Esophagus squamous epithelium (tissue), 5 donors: Measurements from ENCODE around the gene FLT1. TPM values are rescaled to one million over a fixed set of nuclear protein-coding genes. Genes with fewer than 3 reads are reported as not detected.

ENCODE experiments used
- DNase-seq: peaks from one replicate; lab custom pipeline; 2025; lab: John Stamatoyannopoulos, UW
- H3K27ac ChIP-seq, 4 donors: fragments of 200-600 bp; sonication (generic); one replicate each; pipeline ENCODE4 v1.5.1; 2016 to 2019; ENCODE audit warnings: mild to moderate bottlenecking in 1 of 4
- H3K27me3 ChIP-seq, 4 donors: fragments of 200-600 bp; sonication (generic); 1 replicate in 3 of 4; 2 replicates in 1 of 4; pipeline versions ENCODE4 v1.5.1 to v1.6.0; 2017 to 2021; ENCODE audit warnings: antibody characterized with exemption in 1 of 4
- H3K36me3 ChIP-seq, 3 donors: fragments of 200-600 bp; sonication (generic); one replicate each; pipeline ENCODE4 v1.5.1; 2016 to 2019
- H3K4me1 ChIP-seq, 3 donors: fragments of 200-600 bp; sonication (generic); one replicate each; pipeline ENCODE4 v1.5.1; 2017 to 2019
- H3K4me3 ChIP-seq, 4 donors: fragments of 200-600 bp; sonication (generic); 1 replicate in 3 of 4; 2 replicates in 1 of 4; pipeline ENCODE4 v1.5.1; 2016 to 2019; ENCODE audit warnings: mild to moderate bottlenecking in 2 of 4, moderate library complexity in 1 of 4
- H3K9me3 ChIP-seq, 3 donors: fragments of 200-600 bp; sonication (generic); one replicate each; pipeline ENCODE4 v1.5.1; 2016 to 2019
- POLR2A ChIP-seq, 4 donors: fragments of 450-650 bp; IDR thresholded peaks; one replicate each; pipeline ENCODE4 v1.6.1; 2017; ENCODE audit warnings: antibody characterized with exemption in 4 of 4, mild to moderate bottlenecking in 4 of 4, moderate library complexity in 3 of 4
- WGBS, 2 donors: methylation state at CpG; one replicate each; pipeline ENCODE4 v1.1.5; 2018; 5-methylcytosine and 5-hydroxymethylcytosine counted together
- intact Hi-C: fragments of 100-400 bp; cut with DNase I; formaldehyde crosslinking; loops from one replicate; pipeline ENCODE4 v1.15.0; 2022
- total RNA-seq, 4 donors: library from RNA; depleted of rRNA; stranded (reverse); fragments of >200 nt; gene quantifications; one replicate each; pipeline ENCODE4 v1.1.0, GENCODE V29; 2016
- TF ChIP-seq, protein P1 (sequence below), 6 experiments: fragments of 450-650 bp in 4 of 6; fragments of 200-600 bp in 2 of 6; sonication (generic) in 2 of 6; IDR thresholded peaks; one replicate each; pipeline ENCODE4 v1.5.1; 2016 to 2019; ENCODE audit warnings: antibody characterized with exemption in 6 of 6, mild to moderate bottlenecking in 4 of 6, moderate library complexity in 4 of 6
- donor health status: DM: yes; HTN: yes; CAD: no.

Gene FLT1
- total RNA-seq, 4 donors from 2014 or later, result 2.1 to 16.4 (median 8.9) TPM

DNA sequence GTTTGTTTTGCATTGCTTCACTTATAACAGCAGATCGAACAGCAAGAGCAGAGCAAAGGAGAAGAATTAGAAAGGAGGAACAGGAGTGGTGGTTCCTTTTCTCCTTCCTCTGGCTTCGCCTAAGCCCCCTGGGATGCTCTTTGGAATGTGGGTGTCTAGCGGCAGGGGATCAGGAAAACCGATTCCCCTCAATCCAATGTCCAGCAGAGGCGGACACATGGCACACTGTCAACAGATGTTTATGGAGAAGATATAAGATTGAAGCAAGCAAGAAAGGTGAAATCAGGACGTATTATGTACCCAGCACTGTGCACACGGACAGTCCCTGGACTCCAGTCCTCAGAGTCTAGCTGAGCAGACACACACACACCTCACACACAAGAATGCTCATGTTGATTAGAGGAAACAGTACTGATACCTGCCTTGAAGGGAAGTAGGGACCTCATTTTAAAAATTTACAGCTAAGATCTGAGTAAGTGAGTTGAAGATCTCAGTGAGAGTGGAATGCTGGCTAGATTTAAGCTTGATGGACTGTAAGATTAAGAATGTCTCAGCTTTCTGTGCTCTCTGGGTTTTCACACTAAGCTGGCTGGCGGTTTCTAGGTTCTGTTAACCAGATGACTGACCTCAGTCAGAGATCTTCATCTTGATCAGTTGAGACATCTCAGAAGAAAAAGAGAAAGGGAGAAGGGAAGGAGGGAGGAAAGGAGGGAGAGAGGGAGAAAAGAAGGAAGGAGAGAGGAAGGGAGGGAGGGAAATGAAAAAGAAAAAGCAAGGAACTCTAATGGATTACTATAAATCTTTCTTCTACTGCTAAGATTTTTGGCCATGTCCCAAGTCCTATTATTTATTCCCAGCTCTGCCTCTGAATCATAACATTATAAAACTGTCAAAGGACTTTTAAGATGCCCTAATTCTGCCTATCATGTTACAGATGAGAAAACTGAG is 44.8 kb downstream of the FLT1 start:
- Histone ChIP-seq H3K4me3 (no peak overlapping the region), H3K4me1 (peaks cover 0 to 13% (median 2%) of the 10 kb centered on the region in 3 donors), H3K27me3 (peaks cover 0 to 23% (median 0%) of the 10 kb centered on the region in 4 donors), H3K36me3 (no peaks in the 10 kb centered on the region), H3K9me3 (peaks cover 0 to 6% (median 0%) of the 10 kb centered on the region in 3 donors), H3K27ac (no peak overlapping the region)
- 52 to 62% methylated on average over 8 of the region's 8 CpGs for WGBS, 2 donors
- no peak for TF ChIP-seq POLR2A (IDR thresholded peaks at IDR 0.05)
- TF ChIP-seq, protein P1, sequence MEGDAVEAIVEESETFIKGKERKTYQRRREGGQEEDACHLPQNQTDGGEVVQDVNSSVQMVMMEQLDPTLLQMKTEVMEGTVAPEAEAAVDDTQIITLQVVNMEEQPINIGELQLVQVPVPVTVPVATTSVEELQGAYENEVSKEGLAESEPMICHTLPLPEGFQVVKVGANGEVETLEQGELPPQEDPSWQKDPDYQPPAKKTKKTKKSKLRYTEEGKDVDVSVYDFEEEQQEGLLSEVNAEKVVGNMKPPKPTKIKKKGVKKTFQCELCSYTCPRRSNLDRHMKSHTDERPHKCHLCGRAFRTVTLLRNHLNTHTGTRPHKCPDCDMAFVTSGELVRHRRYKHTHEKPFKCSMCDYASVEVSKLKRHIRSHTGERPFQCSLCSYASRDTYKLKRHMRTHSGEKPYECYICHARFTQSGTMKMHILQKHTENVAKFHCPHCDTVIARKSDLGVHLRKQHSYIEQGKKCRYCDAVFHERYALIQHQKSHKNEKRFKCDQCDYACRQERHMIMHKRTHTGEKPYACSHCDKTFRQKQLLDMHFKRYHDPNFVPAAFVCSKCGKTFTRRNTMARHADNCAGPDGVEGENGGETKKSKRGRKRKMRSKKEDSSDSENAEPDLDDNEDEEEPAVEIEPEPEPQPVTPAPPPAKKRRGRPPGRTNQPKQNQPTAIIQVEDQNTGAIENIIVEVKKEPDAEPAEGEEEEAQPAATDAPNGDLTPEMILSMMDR (IDR thresholded peaks at IDR 0.05), result no peak
- no peak for DNase-seq
- intact Hi-C loops, result no loop called here

DNA sequence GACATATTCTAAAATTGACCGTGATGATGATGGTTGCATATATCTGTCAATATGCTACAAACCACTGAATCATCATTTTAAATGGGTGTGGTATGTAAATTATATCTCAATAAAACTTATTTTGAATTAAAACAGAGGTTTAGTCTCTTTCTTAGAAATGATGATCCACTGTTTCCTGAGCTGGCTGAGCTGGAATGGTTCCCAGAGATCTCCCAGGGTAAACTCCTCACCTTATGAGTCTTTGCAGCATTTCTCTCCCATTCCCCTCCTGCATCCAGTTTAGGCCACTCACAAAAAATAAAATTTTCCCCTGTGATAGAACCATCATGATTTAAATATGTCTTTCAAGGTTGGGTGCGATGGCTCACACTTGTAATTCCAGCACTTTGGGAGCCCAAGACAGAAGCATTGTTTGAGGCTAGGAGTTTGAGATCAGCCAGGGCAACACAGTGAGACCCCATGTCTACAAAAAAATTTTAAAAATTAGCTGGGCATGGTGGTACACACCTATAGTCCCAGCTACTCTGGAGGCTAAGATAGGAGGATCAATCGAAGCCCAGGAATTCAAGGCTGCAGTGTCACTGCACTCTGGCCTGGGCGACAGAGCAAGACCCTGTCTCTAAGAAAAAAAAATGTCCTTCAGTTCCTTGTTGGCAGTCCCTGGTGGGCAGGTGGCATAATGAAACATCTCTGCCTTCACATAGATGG is 46.1 kb downstream of the FLT1 start:
- no peaks in the 10 kb centered on the region for H3K36me3 ChIP-seq
- no peak for DNase-seq
- H3K27me3 ChIP-seq, result peaks cover 0 to 18% (median 0%) of the 10 kb centered on the region in 4 donors
- intact Hi-C loops, result no loop called here
- H3K4me1 ChIP-seq, result peaks cover 0 to 13% (median 2%) of the 10 kb centered on the region in 3 donors
- WGBS, 2 donors, result 83 to 97% methylated on average over 4 of the region's 4 CpGs
- H3K27ac ChIP-seq, result no peak overlapping the region
- TF ChIP-seq, protein P1 (IDR thresholded peaks at IDR 0.05), result no peak
- no peak for TF ChIP-seq POLR2A (IDR thresholded peaks at IDR 0.05)
- H3K9me3 ChIP-seq, result peaks cover 0 to 6% (median 0%) of the 10 kb centered on the region in 3 donors
- no peak overlapping the region for H3K4me3 ChIP-seq

DNA sequence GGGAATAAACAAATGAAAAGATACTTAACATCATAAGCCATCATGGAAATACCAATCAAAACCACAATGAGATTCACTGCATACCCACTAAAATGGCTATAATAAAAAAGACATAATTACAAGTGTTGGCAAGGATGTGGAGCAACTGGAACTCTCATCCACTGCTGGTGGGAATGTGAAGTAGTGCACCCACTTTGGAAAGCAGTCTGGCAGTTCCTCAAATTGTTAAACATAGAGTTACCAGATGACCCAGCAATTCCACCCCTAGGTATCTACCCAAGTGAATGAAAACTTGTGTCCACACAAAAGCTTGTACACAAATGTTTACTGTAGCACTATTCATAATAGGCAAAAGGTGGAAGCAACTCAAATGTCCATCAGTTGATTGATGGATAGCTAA is 46.9 kb downstream of the FLT1 start:
- Histone ChIP-seq H3K9me3 (peaks cover 0 to 6% (median 0%) of the 10 kb centered on the region in 3 donors), H3K4me1 (peaks cover 0 to 13% (median 2%) of the 10 kb centered on the region in 3 donors), H3K36me3 (no peaks in the 10 kb centered on the region), H3K4me3 (no peak overlapping the region), H3K27ac (no peak overlapping the region), H3K27me3 (peaks cover 0 to 10% (median 0%) of the 10 kb centered on the region in 4 donors)
- no peak for DNase-seq
- intact Hi-C loops, result no loop called here
- TF ChIP-seq, protein P1 (IDR thresholded peaks at IDR 0.05), result no peak
- TF ChIP-seq POLR2A (IDR thresholded peaks at IDR 0.05), result no peak

DNA sequence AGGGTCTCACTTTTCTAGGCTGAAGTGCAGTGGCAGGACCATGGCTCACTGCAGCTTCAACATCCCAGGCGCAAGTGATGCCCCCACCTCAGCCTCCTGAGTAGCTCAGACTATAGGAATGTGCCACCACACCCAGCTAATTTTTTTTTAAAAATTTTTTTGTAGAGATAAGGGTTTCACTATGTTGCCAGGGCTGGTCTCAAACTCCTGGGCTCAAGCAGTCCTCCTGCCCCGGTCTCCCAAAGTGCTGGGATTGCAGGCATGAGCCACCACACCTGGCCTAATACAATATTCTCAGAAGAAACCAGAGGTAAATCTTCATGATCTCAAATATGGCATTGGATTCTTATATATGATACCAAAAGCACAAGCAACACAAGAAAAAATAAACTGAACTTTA is 47.7 kb downstream of the FLT1 start:
- intact Hi-C loops, result no loop called here
- TF ChIP-seq POLR2A (IDR thresholded peaks at IDR 0.05), result no peak
- TF ChIP-seq, protein P1 (IDR thresholded peaks at IDR 0.05), result no peak
- no peak for DNase-seq
- Histone ChIP-seq H3K4me3 (no peak overlapping the region), H3K36me3 (no peaks in the 10 kb centered on the region), H3K27ac (no peak overlapping the region), H3K4me1 (peaks cover 0 to 11% (median 2%) of the 10 kb centered on the region in 3 donors), H3K27me3 (peaks cover 0 to 10% (median 0%) of the 10 kb centered on the region in 4 donors), H3K9me3 (peaks cover 0 to 6% (median 0%) of the 10 kb centered on the region in 3 donors)
- 86 to 95% methylated on average over 2 of the region's 2 CpGs for WGBS, 2 donors
